Kidney epithelial cell (primary cell): Measurements from ENCODE around the gene CLHC1. TPM values are rescaled to one million over a fixed set of nuclear protein-coding genes. Genes with fewer than 3 reads are reported as not detected.

Experiments
- DNase-seq: peaks from one replicate; pipeline ENCODE4 v3.0.0-alpha.2; 2010; ENCODE audit warnings: low read depth
- H3K27me3 ChIP-seq: 2 replicates; pipeline ENCODE4 v1.6.0; 2011; ENCODE audit warnings: low read length; ENCODE audit not compliant: control insufficient read depth, insufficient read depth
- H3K36me3 ChIP-seq: 2 replicates; pipeline ENCODE4 v1.5.1; 2011; ENCODE audit warnings: low read length; ENCODE audit not compliant: control insufficient read depth, insufficient read depth
- H3K4me3 ChIP-seq: 2 replicates; pipeline ENCODE4 v1.5.1; 2011; ENCODE audit warnings: low read depth, mild to moderate bottlenecking, control low read depth, low read length
- total RNA-seq: library from RNA; depleted of rRNA; stranded (reverse); fragments of >200 nt; gene quantifications from 2 replicates; pipeline ENCODE4 v1.2.3, GENCODE V29; 2015
- TF ChIP-seq, protein P1 (sequence below): IDR thresholded peaks from 2 replicates; pipeline ENCODE4 v1.5.1; 2011; ENCODE audit warnings: mild to moderate bottlenecking, moderate library complexity, low read length, control low read depth, inconsistent platforms; ENCODE audit not compliant: insufficient read depth, poor library complexity, severe bottlenecking

Gene CLHC1
- total RNA-seq, 1 donor from 2014 or later = 16.5 TPM

DNA sequence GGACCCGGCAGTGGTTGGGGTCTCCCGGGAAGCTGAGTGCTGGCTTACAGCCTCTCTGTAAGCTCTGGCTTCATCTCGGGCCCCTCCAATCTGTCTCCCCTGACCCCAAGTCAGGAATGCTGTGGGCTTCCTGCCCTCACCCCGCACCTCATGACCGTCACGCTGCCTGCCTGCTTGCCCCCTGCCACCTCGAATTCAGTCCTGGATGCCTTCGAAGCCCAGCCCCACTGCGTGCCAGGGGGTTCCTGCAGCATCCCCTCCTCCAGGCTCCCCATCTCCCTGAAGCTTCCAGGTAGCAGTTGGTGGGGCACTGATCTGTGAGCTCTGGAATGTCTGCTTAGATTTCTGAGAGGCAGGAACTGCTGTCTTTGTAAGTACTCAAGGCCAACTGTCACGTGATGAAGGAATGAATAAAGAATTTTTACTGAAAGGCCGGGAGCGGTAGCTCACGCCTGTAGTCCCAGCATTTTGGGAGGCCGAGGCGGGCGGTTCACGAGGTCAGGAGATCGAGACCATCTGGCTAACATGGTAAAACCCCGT, 6.5 kb downstream of the CLHC1 start:
- Histone ChIP-seq H3K27me3 (no peaks in the 10 kb centered on the region), H3K4me3 (no peak overlapping the region), H3K36me3 (no peaks in the 10 kb centered on the region)
- TF ChIP-seq, protein P1, sequence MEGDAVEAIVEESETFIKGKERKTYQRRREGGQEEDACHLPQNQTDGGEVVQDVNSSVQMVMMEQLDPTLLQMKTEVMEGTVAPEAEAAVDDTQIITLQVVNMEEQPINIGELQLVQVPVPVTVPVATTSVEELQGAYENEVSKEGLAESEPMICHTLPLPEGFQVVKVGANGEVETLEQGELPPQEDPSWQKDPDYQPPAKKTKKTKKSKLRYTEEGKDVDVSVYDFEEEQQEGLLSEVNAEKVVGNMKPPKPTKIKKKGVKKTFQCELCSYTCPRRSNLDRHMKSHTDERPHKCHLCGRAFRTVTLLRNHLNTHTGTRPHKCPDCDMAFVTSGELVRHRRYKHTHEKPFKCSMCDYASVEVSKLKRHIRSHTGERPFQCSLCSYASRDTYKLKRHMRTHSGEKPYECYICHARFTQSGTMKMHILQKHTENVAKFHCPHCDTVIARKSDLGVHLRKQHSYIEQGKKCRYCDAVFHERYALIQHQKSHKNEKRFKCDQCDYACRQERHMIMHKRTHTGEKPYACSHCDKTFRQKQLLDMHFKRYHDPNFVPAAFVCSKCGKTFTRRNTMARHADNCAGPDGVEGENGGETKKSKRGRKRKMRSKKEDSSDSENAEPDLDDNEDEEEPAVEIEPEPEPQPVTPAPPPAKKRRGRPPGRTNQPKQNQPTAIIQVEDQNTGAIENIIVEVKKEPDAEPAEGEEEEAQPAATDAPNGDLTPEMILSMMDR = no peak
- DNase-seq = no peak

DNA sequence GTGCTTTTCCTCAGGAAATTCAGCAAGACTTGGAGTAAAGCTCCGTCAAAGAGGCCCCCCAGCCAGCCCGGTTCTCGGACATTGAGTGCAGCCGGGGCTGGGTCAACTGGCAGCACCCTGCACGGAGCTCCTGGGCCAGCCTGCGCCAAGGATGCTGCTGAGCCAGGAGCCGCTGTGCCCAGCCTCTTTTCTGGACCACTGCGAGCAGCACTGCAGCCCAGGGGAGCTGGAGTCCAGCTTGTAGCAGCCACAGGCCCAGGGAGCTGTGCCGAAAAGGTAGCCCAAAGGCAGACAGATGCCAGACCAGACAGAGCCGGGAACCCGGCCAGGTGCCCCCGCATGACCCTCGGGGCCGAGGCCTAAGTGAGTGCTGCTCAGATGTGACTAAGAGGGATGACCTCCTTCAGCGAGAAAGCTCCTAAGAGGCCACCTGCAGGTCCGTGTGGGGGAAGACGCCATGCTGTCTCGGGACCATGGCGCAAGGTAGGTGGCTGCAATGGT, 7.3 kb downstream of the CLHC1 start:
- H3K4me3 ChIP-seq = no peak overlapping the region
- no peak for DNase-seq
- TF ChIP-seq, protein P1 = no peak

DNA sequence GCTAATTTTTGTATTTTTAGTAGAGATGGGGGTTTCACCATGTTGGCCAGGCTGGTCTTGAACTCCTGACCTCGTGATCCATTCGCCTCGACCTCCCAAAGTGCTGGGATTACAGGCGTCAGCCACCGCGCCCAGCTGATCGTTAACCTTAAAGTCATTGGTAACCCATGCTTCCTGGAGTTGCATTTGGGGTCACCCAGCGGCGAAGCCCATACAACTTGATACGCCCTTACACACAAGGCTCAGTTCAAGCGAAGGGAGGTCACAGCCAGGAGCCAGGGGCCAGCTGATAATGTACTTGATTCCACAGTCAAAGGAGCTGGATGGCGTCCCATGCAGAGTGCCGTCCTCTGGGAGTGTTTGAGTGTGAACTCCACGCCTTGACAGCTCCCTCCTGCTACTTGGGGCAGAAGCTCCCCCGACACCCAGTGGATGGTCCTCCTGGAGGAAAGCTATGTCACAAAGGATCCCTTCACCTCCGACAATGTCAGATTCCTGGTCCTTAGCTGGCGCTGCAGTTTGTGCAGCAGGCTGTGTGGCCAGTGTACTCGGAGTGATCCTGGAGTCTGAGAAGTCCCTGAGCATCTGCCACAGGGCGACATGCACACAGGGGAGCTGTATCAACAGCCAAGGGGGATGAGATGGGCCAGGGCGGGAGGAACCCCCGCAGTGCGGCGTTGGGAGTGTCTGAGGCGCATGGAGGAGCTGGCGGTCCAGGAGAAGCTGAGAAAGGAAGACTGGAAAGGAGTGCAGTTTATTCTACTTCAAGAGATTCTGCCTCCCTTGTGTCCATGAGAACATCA, 7.9 kb downstream of the CLHC1 start:
- H3K36me3 ChIP-seq = no peaks in the 10 kb centered on the region
- no peaks in the 10 kb centered on the region for H3K27me3 ChIP-seq
- TF ChIP-seq, protein P1 = no peak
- no peak for DNase-seq
- no peak overlapping the region for H3K4me3 ChIP-seq

More for the DNA sequence above, 7.3 kb downstream of the CLHC1 start:
- no peaks in the 10 kb centered on the region for H3K36me3 ChIP-seq
- no peaks in the 10 kb centered on the region for H3K27me3 ChIP-seq

DNA sequence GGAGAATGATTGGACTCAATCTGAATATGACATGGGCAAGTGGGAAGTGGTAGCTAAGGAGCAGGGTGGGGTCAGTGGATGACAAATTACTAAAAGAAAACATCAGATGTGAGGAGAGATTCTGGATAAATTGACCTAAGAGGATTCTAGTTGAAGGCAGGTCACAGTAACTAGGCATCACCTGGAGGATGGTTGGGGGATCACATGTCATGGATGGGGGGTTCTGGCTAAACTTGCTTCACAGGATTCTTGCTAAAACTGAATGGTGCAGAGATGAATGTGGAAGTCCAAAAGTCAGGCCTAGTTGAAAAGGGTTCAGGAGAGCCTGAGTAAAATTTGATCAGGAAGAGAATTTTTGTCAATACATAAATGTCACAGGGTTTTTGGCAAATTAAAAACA, 18.3 kb downstream of the CLHC1 start:
- H3K4me3 ChIP-seq = no peak overlapping the region
- TF ChIP-seq, protein P1 = no peak
- no peaks in the 10 kb centered on the region for H3K36me3 ChIP-seq
- H3K27me3 ChIP-seq = no peaks in the 10 kb centered on the region
- DNase-seq = no peak

DNA sequence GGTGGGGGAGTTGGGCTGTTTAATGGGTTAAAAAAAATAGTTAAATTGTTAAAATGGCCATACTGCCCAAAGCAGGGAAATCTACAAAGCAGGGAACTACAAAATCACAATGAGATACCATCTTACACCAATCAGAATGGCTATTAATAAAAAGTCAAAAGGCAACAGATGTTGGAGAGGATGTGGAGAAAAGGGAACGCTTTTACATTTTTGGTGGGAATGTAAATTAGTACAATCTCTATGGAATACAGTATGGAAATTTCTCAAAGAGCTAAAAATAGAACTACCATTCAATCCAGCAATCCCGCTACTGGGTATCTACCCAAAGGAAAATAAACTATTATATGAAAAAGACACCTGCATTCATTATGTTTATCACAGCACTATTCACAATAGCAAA, 27.1 kb downstream of the CLHC1 start:
- Histone ChIP-seq H3K36me3 (no peaks in the 10 kb centered on the region), H3K27me3 (no peaks in the 10 kb centered on the region), H3K4me3 (no peak overlapping the region)
- TF ChIP-seq, protein P1 = no peak
- no peak for DNase-seq

DNA sequence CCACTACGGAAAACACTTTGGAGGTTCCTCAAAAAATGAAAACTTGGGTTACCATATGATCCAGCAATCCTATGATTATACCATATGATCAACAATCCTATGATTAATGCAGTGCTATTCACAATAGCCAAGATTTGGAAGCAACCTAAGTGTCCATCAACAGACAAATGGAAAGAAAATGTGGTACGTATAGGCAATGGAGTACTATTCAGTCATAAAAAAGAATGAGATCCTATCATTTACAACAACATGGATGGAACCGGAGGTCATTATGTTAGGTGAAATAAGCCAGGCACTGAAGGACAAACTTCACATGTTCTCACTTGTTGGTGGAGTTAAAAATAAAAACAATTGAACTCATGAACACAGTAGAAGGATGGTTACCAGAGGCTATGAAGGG, 27.6 kb downstream of the CLHC1 start:
- Histone ChIP-seq H3K36me3 (no peaks in the 10 kb centered on the region), H3K4me3 (no peak overlapping the region), H3K27me3 (no peaks in the 10 kb centered on the region)
- TF ChIP-seq, protein P1 = no peak
- no peak for DNase-seq
